ENCODE measurements around the gene FAM114A1.
"Not testable (repeated sequence)": the region's sequence is repeated elsewhere in the genome, so short reads cannot be mapped to it uniquely, and the experiment has no call there.

Gene FAM114A1

GRCh38 chr4:38939165-38939564 is 71.6 kb downstream of the FAM114A1 start:
- H3K4me3 ChIP-seq (ENCODE audit: low read depth, low read length): no peak overlapping the region
- no peaks in the 10 kb centered on the region for H3K9me3 ChIP-seq (ENCODE audit: control insufficient read depth, low read length)
- H2AFZ ChIP-seq: no peak overlapping the region
- H3K27ac ChIP-seq: no peak overlapping the region
- no peaks in the 10 kb centered on the region for H3K79me2 ChIP-seq
- no peak for TF ChIP-seq CTCF (IDR thresholded peaks at IDR 0.05)
- H3K4me2 ChIP-seq (ENCODE audit: low read length): no peak overlapping the region
- H3K27me3 ChIP-seq (ENCODE audit: control insufficient read depth, insufficient read depth, low read length): no peaks in the 10 kb centered on the region
- no peaks in the 10 kb centered on the region for H3K36me3 ChIP-seq (ENCODE audit: control insufficient read depth, insufficient read depth, low read length)
- no peak overlapping the region for H3K9ac ChIP-seq
- H3K4me1 ChIP-seq: no peaks in the 10 kb centered on the region

DNA sequence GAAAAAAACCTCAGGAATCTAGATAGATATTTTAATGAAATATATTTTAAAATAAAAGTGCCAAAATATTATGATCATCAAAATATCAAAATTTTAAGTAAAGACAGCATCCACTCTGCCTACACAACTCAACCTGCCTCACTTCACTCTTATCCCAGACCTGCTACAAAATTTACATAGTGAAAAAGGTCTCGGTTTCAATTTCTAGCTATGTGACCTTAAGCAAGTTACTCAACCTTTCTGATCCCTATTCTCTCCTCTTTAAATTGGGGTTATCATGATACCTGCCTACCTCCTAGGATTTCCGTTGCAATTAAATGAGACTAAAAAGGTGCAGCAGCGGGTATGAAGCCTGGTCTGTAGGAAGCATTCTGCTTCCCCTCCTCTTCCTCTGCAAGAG is 72.9 kb downstream of the FAM114A1 start:
- Histone ChIP-seq H3K4me3 (ENCODE audit: low read depth, low read length) (no peak overlapping the region), H3K27me3 (ENCODE audit: control insufficient read depth, insufficient read depth, low read length) (no peaks in the 10 kb centered on the region), H3K27ac (no peak overlapping the region), H3K36me3 (ENCODE audit: control insufficient read depth, insufficient read depth, low read length) (no peaks in the 10 kb centered on the region), H3K9me3 (ENCODE audit: control insufficient read depth, low read length) (no peaks in the 10 kb centered on the region), H2AFZ (no peak overlapping the region), H3K79me2 (no peaks in the 10 kb centered on the region), H3K4me2 (ENCODE audit: low read length) (no peak overlapping the region), H3K4me1 (no peaks in the 10 kb centered on the region), H3K9ac (no peak overlapping the region)
- TF ChIP-seq CTCF (IDR thresholded peaks at IDR 0.05): no peak

DNA sequence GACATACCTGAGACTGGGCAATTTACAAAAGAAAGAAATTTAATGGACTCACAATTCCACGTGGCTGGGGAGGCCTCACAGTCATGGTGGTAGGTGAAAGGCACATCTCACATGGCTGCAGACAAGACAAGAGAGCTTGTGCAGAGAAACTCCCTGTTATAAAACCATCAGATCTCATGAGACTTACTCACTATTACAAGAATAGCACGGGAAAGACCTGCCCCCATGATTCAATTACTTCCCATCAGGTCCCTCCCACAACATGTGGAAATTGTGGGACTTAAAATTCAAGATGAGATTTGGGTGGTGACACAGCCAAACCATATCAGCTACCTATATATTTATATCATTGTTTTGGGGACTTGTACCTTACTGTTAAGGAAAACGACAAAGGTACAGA is 74.3 kb downstream of the FAM114A1 start:
- H2AFZ ChIP-seq; H3K9me3 ChIP-seq (ENCODE audit: control insufficient read depth, low read length); H3K27me3 ChIP-seq (ENCODE audit: control insufficient read depth, insufficient read depth, low read length); H3K9ac ChIP-seq; H3K4me3 ChIP-seq (ENCODE audit: low read depth, low read length); H3K4me2 ChIP-seq (ENCODE audit: low read length); H3K27ac ChIP-seq; H3K36me3 ChIP-seq (ENCODE audit: control insufficient read depth, insufficient read depth, low read length); H3K4me1 ChIP-seq; H3K79me2 ChIP-seq: not testable (repeated sequence)

DNA sequence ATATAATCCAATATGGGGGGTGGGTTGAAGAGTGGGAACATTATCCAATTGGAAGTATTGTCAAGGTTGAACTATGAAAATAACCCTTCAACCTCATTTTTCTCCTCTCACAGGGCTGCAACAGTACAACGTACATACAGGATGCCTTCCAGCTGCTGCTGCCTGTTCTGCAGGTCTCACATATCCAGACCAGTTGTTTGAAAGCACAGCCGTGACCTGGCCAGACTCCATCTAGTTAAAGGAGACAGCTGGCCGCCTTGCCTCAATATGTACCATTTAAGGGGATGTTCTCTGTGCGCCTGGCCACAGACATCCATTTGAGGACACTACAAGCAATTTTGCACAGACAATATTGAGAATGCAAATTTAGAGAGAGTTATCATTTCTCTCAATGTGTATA is 75.7 kb downstream of the FAM114A1 start:
- Histone ChIP-seq H3K36me3 (ENCODE audit: control insufficient read depth, insufficient read depth, low read length) (no peaks in the 10 kb centered on the region), H3K4me2 (ENCODE audit: low read length) (no peak overlapping the region)

DNA sequence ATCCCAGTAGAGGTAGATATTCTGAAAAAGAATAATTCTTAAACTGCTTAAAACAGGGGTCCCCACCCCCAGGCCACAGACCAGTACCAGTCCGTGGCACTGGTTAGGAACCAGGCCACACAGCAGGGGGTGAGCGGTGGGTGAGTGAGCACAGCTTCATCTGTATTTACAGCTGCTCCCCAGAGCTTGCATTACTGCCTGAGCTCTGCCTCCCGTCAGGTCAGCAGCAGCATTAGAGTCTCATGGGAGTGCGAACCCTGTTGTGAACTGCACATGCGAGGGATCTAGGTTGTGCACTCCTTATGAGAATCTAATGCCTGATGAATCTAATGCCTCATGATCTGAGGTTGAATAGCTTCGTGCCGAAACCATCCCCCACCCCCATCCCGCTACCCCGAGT is 76.8 kb downstream of the FAM114A1 start:
- no peak overlapping the region for H2AFZ ChIP-seq
- H3K79me2 ChIP-seq: no peaks in the 10 kb centered on the region
- H3K27me3 ChIP-seq (ENCODE audit: control insufficient read depth, insufficient read depth, low read length): no peaks in the 10 kb centered on the region
- H3K27ac ChIP-seq: no peak overlapping the region
- no peak overlapping the region for H3K4me3 ChIP-seq (ENCODE audit: low read depth, low read length)
- no peaks in the 10 kb centered on the region for H3K36me3 ChIP-seq (ENCODE audit: control insufficient read depth, insufficient read depth, low read length)
- no peak overlapping the region for H3K4me2 ChIP-seq (ENCODE audit: low read length)
- no peaks in the 10 kb centered on the region for H3K9me3 ChIP-seq (ENCODE audit: control insufficient read depth, low read length)
- no peak for TF ChIP-seq CTCF (IDR thresholded peaks at IDR 0.05)
- H3K4me1 ChIP-seq: no peaks in the 10 kb centered on the region
- no peak overlapping the region for H3K9ac ChIP-seq

More for the DNA sequence above, 75.7 kb downstream of the FAM114A1 start:
- no peak overlapping the region for H3K27ac ChIP-seq
- no peak overlapping the region for H3K4me3 ChIP-seq (ENCODE audit: low read depth, low read length)
- H3K9me3 ChIP-seq (ENCODE audit: control insufficient read depth, low read length): no peaks in the 10 kb centered on the region
- H3K4me1 ChIP-seq: no peaks in the 10 kb centered on the region
- H3K27me3 ChIP-seq (ENCODE audit: control insufficient read depth, insufficient read depth, low read length): no peaks in the 10 kb centered on the region
- H3K79me2 ChIP-seq: no peaks in the 10 kb centered on the region
- no peak overlapping the region for H2AFZ ChIP-seq
- no peak overlapping the region for H3K9ac ChIP-seq
- no peak for TF ChIP-seq CTCF (IDR thresholded peaks at IDR 0.05)
